Gastrocnemius medialis (tissue), 4 donors: ENCODE measurements around the gene STK36. TPM values are rescaled to one million over a fixed set of nuclear protein-coding genes. Genes with fewer than 3 reads are reported as not detected.
A peak's percentile ranks its signal among the peaks of the same experiment; 100 is the strongest.

Experiments
- ATAC-seq, 2 donors: fragments of 150-250 bp; one replicate each; pipeline ENCODE4 v1.9.1; 2016
- DNase-seq, 2 donors: peaks; one replicate each; pipeline ENCODE4 v3.0.0-alpha.2; 2019
- H3K27ac ChIP-seq, 4 donors: fragments of 200-600 bp; sonication (generic); 1 replicate in 1 of 4; 2 replicates in 3 of 4; pipeline ENCODE4 v1.5.1; 2016 to 2018; ENCODE audit warnings: mild to moderate bottlenecking in 2 of 4, moderate library complexity in 1 of 4
- H3K27me3 ChIP-seq, 3 donors: fragments of 200-600 bp; sonication (generic) in 2 of 3; 1 replicate in 1 of 3; 2 replicates in 2 of 3; pipeline versions ENCODE4 v1.5.1 to v1.6.0; 2016 to 2019; ENCODE audit warnings: mild to moderate bottlenecking in 1 of 3, moderate library complexity in 1 of 3
- H3K36me3 ChIP-seq, 2 donors: fragments of 200-600 bp; sonication (generic) in 1 of 2; one replicate each; pipeline ENCODE4 v1.5.1; 2017 to 2018
- H3K4me1 ChIP-seq, 2 donors: fragments of 200-600 bp; sonication (generic) in 1 of 2; one replicate each; pipeline ENCODE4 v1.5.1; 2016 to 2017; ENCODE audit warnings: mild to moderate bottlenecking in 2 of 2
- H3K4me3 ChIP-seq, 4 donors: fragments of 200-600 bp; sonication (generic) in 3 of 4; 1 replicate in 1 of 4; 2 replicates in 3 of 4; pipeline ENCODE4 v1.5.1; 2016 to 2019; ENCODE audit warnings: mild to moderate bottlenecking in 2 of 4
- H3K9me3 ChIP-seq, 3 donors: fragments of 200-600 bp; sonication (generic) in 2 of 3; 1 replicate in 1 of 3; 2 replicates in 2 of 3; pipeline ENCODE4 v1.5.1; 2016 to 2019
- POLR2A ChIP-seq, 2 donors: fragments of 450-650 bp; IDR thresholded peaks; one replicate each; pipeline ENCODE4 v1.6.1; 2017; ENCODE audit warnings: antibody characterized with exemption in 2 of 2, mild to moderate bottlenecking in 2 of 2, moderate library complexity in 2 of 2
- in situ Hi-C, 4 donors: fragments of 200-750 bp; cut with MboI; loops; one replicate each; pipeline versions ENCODE4 v1.15.0 to v1.8.0; 2017; ENCODE audit warnings: low sequenced_read_pairs in 4 of 4
- intact Hi-C: fragments of 100-400 bp; cut with DNase I; formaldehyde crosslinking; loops from one replicate; pipeline ENCODE4 v1.15.1; 2023; ENCODE audit warnings: low total_unique reads
- total RNA-seq, 4 donors: library from RNA; depleted of rRNA; stranded (reverse); fragments of >200 nt; gene quantifications; one replicate each; pipeline versions ENCODE4 v1.1.0 to v1.2.3, GENCODE V29; 2016
- TF ChIP-seq, protein P1 (sequence below), 5 experiments: fragments of 450-650 bp in 3 of 5; fragments of 200-600 bp in 2 of 5; sonication (generic) in 2 of 5; IDR thresholded peaks in 4 of 5; conservative IDR thresholded peaks in 1 of 5; 1 replicate in 4 of 5; 2 replicates in 1 of 5; pipeline ENCODE4 v1.5.1; 2016 to 2019; ENCODE audit warnings: antibody characterized with exemption in 5 of 5, mild to moderate bottlenecking in 3 of 5, moderate library complexity in 3 of 5

Gene STK36
- total RNA-seq, 4 donors from 2014 or later = 3.0 to 16.3 (median 7.6) TPM

DNA sequence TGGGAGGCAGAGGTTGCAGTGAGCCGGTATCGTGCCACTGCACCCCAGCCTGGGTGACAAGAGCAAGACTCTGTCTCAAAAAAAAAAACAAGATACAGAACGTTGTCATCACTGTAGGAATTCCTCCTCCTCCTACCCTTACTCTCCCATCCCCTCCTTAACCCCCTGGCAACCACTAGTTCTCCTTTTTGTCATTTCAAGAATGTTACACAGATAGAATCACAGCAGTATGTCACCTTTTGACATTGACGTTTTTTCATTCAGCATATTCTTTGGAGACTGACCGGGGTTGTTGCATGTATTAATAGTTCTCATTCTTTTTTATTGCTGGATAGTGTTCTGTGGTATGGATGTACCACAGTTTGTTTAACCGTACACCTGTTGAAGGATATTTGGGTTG is 71.2 kb downstream of the STK36 start:
- no peak for ATAC-seq
- no peak for TF ChIP-seq POLR2A (IDR thresholded peaks at IDR 0.05)
- TF ChIP-seq, protein P1, sequence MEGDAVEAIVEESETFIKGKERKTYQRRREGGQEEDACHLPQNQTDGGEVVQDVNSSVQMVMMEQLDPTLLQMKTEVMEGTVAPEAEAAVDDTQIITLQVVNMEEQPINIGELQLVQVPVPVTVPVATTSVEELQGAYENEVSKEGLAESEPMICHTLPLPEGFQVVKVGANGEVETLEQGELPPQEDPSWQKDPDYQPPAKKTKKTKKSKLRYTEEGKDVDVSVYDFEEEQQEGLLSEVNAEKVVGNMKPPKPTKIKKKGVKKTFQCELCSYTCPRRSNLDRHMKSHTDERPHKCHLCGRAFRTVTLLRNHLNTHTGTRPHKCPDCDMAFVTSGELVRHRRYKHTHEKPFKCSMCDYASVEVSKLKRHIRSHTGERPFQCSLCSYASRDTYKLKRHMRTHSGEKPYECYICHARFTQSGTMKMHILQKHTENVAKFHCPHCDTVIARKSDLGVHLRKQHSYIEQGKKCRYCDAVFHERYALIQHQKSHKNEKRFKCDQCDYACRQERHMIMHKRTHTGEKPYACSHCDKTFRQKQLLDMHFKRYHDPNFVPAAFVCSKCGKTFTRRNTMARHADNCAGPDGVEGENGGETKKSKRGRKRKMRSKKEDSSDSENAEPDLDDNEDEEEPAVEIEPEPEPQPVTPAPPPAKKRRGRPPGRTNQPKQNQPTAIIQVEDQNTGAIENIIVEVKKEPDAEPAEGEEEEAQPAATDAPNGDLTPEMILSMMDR (IDR thresholded peaks at IDR 0.05 in 4 of 5, conservative IDR thresholded peaks at IDR 0.05 in 1 of 5) = no peak
- no peak overlapping the region for H3K4me3 ChIP-seq
- no peaks in the 10 kb centered on the region for H3K27me3 ChIP-seq
- H3K36me3 ChIP-seq = peaks cover 0 to 38% of the 10 kb centered on the region in 2 donors
- intact Hi-C loops (no loop called here), in situ Hi-C loops (no loop called here)
- no peak for DNase-seq
- H3K27ac ChIP-seq = no peak overlapping the region
- no peaks in the 10 kb centered on the region for H3K9me3 ChIP-seq
- no peaks in the 10 kb centered on the region for H3K4me1 ChIP-seq

DNA sequence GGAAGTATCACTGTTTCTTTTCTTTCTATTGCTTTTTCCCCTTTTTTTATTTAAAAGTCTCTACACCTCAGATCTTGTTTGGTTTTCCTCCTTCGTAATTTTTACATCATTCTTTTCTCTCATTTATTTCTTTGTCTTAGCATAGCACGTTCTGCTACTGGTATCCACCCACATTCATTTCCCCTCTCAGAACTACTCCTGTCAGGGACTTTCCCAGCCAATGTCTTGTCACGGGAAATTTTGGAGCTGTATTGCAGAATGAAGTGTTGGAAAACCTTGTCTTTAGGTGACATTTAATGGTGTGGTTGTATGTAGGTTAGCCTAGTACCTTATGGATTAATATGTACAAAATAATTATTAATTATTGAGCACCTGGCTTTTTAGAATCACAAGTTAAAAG is 72.7 kb downstream of the STK36 start:
- no peak overlapping the region for H3K27ac ChIP-seq
- H3K4me1 ChIP-seq = no peaks in the 10 kb centered on the region
- TF ChIP-seq, protein P1 (IDR thresholded peaks at IDR 0.05 in 4 of 5, conservative IDR thresholded peaks at IDR 0.05 in 1 of 5) = no peak
- no peak for TF ChIP-seq POLR2A (IDR thresholded peaks at IDR 0.05)
- no peak for DNase-seq
- peaks cover 0 to 42% of the 10 kb centered on the region in 2 donors for H3K36me3 ChIP-seq
- ATAC-seq = no peak
- H3K9me3 ChIP-seq = no peaks in the 10 kb centered on the region
- intact Hi-C loops (no loop called here), in situ Hi-C loops (no loop called here)
- H3K27me3 ChIP-seq = no peaks in the 10 kb centered on the region
- H3K4me3 ChIP-seq = no peak overlapping the region

DNA sequence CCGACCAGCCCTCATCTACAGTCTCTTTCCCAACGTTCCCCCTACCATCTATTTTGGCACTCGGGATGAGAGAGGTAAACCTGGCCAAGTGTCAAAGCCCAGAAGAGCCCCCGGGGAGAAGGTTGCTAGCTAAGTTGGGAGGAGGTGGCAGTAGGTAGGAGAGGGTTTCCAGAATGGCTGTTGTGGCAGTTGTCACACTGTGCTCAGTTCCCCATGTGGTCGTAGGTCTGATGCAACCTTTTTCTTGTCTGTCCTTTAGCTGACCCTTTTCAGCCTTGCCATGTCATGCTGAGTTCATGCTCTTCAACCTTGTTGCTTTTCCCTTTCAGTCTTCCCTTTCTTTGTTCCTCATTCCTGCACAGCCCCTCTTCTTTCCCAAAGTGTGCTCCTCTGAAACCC is 73.3 kb downstream of the STK36 start:
- H3K27ac ChIP-seq = no peak overlapping the region
- H3K36me3 ChIP-seq = peaks cover 0 to 44% of the 10 kb centered on the region in 2 donors
- peak in 1 of 2 donors; percentile 18 for DNase-seq
- no peaks in the 10 kb centered on the region for H3K27me3 ChIP-seq
- H3K9me3 ChIP-seq = no peaks in the 10 kb centered on the region
- peak in 1 of 2 donors; percentile 46 for ATAC-seq
- in situ Hi-C loops (no loop called here), intact Hi-C loops (no loop called here)
- no peak for TF ChIP-seq POLR2A (IDR thresholded peaks at IDR 0.05)
- TF ChIP-seq, protein P1 (IDR thresholded peaks at IDR 0.05 in 4 of 5, conservative IDR thresholded peaks at IDR 0.05 in 1 of 5) = no peak
- H3K4me3 ChIP-seq = no peak overlapping the region
- no peaks in the 10 kb centered on the region for H3K4me1 ChIP-seq

DNA sequence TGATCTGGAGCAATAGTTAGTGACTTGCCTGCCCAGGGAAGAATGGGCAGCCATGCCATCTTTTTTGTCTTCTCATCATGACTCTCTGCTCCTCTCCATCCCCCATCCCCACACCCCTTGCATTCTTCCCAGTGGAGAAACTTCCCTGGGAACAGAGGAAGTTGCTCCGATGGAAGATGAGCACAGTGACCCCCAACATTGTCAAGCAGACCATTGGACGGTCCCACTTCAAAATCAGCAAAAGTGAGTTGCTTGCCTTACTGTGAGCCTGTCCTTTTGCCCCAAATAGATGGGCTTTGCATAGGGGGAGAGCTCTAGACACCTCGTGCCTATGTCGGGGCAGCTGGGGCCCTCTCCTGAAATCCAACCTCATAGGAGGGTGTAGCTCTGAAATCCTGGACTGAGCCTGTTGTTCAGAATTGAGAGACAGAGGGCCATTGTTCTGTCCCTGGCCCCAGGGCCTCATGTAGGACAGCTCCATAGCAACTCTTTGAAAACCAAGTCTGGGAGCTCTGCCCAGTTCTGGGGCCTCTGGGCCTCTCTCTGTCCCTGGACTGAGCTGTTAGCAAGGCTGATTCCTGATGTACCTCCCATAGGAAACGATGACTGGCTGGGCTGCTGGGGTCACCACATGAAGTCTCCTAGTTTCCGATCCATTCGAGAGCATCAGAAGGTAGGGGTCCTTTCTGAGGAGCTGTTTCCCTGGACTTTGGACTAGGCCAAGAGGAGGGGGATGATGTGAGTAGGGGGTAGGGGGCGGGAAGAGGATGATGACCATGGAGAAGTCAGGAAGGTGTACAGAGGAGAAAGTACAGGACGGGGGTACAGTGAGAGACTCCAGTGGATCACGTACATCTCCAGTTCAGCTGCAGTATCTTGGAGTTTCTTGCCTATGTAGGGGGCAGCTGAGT is 73.9 kb downstream of the STK36 start:
- Histone ChIP-seq H3K4me3 (no peak overlapping the region), H3K4me1 (no peaks in the 10 kb centered on the region), H3K36me3 (peaks cover 0 to 44% of the 10 kb centered on the region in 2 donors), H3K27me3 (no peaks in the 10 kb centered on the region), H3K27ac (no peak overlapping the region), H3K9me3 (no peaks in the 10 kb centered on the region)
- DNase-seq (no peak), ATAC-seq (no peak)
- in situ Hi-C loops (no loop called here), intact Hi-C loops (no loop called here)
- TF ChIP-seq POLR2A (IDR thresholded peaks at IDR 0.05) = no peak
- TF ChIP-seq, protein P1 (IDR thresholded peaks at IDR 0.05 in 4 of 5, conservative IDR thresholded peaks at IDR 0.05 in 1 of 5) = no peak
